GM19025 (cell line): Measurements from ENCODE around the gene OPCML.

Source experiments
- ATAC-seq: cut with Tn5 transposase; IDR thresholded peaks from one replicate; pipeline ENCODE4 v1.9.1; 2021; ENCODE audit warnings: mild to moderate bottlenecking, low read depth, moderate library complexity; ENCODE audit not compliant: unreplicated experiment

OPCML gene

GRCh38 chr11:133366147-133366546 is 166.2 kb downstream of the OPCML start:
- ATAC-seq: no peak

GRCh38 chr11:133362916-133363315 is 169.4 kb downstream of the OPCML start:
- ATAC-seq: no peak

DNA sequence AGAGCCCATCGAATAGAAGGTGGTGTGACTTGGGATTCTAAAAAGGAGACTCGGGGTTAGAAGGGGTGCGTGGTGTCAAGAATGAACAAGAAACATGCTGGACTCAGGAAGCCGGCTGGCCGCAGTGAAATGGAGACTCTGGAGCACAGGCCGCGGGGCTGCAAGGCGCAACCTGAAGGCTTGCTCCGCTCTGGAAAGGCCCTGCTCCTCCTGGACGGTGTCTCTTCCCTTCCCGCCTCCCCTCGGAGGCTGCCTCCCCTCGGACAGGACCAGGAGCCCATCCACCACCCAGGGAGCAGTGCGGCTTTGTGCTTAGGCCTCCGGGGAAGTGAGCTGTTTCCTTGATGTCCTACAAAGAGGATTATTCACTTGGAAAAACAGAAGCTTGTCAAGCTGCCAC is 170.1 kb downstream of the OPCML start:
- no peak for ATAC-seq

GRCh38 chr11:133361689-133361994 is 170.7 kb downstream of the OPCML start:
- ATAC-seq: no peak

GRCh38 chr11:133360860-133361688 is 171.2 kb downstream of the OPCML start:
- ATAC-seq: no peak

GRCh38 chr11:133355095-133355494 is 177.2 kb downstream of the OPCML start:
- no peak for ATAC-seq

GRCh38 chr11:133354069-133354468 is 178.2 kb downstream of the OPCML start:
- no peak for ATAC-seq

DNA sequence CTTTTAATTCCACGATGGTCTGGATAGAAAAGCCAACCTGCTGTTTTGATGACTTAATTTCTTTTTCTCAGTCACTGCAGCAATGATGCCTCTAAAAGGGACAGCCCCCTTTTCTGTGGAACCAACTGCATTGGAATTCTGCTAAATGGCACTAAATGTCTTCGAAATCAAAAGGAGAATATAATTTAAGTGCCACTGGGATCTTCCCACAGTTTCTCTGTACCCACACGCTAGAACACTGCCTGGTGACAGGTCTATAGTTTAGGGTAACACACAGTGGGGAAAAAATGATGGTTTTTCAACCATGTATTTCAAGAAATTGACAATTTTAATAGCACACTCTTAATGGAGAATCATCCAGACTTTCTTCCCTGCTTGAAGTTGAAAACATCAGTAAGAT is 182.3 kb downstream of the OPCML start:
- ATAC-seq: no peak

GRCh38 chr11:133347988-133348387 is 184.3 kb downstream of the OPCML start:
- ATAC-seq: no peak

- no peak for ATAC-seq
These were observed 186.2 kb downstream of the OPCML start for GRCh38 chr11:133346137-133346536.

- no peak for ATAC-seq
These were observed 188.3 kb downstream of the OPCML start for GRCh38 chr11:133343951-133344350.

- no peak for ATAC-seq
These were observed 192.7 kb downstream of the OPCML start for GRCh38 chr11:133339495-133340140.

DNA sequence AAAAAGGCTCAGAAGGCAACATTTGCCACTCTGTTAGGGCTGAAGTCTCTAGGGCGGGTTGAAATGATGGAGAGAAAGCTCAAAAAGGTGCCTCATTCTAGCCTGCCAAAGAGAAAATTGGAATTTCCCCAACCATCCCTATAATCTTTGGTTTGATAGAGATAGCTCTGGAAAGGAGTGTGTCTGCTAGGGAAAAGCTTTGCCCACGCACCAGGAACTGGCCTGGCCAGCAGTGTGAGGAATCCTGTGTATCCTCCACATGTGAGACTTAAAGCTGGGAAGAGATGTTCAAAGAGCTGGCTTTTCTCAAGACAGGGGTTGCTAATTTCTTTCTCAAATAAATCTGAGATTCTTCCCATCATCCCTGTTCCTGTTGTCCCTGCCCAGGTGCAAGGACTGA is 193.7 kb downstream of the OPCML start:
- ATAC-seq: no peak

GRCh38 chr11:133337951-133338418 is 194.3 kb downstream of the OPCML start:
- no peak for ATAC-seq

- ATAC-seq: no peak
These were observed 195.1 kb downstream of the OPCML start for GRCh38 chr11:133337193-133337592.

DNA sequence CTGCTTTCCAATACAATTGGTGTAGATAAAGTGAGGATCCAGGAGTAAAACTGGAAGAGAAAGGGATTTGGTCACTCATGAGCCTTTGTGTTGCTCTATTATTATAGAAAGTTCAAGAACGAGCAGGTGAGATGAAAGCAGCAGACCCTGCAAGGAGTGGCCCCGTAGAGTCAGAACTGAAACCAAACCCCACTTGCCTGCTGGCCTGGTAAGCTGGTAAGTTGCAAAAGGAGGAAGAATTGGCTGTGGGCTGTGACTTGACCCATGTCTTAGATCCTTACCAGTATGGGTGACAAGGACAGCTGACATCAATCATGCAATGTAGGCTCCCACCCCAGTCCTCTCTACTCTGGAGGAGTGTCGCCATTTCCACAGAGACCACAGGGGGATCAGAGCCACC is 201.3 kb downstream of the OPCML start:
- ATAC-seq: no peak

DNA sequence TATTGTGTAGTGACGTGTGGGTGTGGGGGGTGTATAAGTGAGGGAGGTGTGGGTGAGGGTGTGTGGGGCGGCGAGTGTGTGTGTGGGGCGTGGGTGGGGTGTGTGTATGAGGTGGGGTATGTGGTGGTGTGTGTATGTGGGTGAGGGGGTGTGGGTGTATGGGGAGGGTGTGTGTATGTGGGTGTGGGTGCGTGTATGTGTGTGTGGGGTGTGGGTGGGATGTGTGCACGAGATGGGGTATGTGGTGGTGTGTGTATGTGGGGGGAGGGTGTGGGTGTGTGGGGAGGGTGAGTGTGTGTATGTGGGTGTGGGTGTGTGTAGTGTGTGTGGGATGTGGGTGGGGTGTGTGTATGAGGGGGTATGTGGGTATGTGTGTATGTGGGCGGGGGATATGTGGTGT is 205.5 kb downstream of the OPCML start:
- ATAC-seq: no peak

DNA sequence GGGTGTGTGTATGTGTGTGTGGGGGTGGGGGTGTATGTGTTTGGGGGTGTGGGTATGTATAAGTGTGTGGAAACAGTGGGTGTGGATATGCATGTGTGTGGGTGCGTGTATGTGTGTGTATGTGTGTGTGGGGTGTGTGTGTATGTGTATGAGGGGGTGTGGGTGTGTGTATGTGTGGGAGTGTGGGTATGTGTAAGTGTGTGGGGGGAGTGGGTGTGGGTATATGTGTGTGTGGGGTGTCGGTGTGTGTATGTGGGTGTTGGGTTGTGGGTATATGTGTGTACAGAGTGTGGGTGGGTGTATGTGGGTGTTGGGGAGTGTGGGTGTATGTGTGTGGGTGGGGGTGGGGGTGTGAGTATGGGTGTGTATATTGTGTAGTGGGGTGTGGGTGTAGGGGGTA is 206.0 kb downstream of the OPCML start:
- ATAC-seq: no peak

- no peak for ATAC-seq
These were observed 206.6 kb downstream of the OPCML start for GRCh38 chr11:133325711-133326110.

DNA sequence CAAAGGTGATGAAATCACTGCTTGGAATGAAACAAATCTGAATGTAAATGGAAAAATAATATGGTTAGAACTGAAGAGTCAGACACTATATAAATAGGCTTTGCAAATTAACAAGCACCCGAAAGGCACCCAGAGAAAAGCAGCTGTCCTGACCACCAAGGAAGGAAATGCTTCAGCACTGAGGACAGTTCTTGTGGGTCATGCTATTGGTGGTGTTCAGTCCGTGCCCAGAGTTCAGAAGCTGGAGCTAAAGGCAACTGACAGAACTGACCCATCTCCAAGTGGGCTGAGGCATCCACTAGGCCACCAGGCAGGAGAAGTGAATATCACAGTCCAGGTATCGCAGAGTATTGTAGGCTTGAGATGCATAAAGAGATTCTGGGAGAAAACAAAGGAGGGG is 208.9 kb downstream of the OPCML start:
- ATAC-seq: no peak

DNA sequence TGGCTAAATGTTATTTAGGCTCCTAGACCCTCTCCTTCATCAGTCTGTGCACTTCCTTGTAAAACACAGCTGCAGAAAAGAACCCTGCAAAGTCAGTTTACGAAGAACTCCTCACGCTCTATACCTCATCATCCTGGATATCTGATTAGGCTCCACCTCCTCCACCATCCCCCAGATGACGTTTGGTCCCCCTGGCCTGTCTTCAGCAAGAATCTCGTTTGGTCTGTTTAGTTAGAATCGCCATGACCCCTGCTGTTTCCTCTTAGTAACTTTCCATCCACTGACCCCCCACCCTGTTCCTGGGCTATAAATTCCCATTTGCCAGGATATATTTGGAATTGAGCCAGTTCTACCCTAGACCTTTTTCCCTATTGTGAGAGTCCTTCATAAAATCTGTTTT is 214.1 kb downstream of the OPCML start:
- no peak for ATAC-seq

- ATAC-seq: no peak
These were observed 221.1 kb downstream of the OPCML start for GRCh38 chr11:133311230-133311629.
